ENCODE data around the gene SAP30L.

SAP30L gene, protein sequence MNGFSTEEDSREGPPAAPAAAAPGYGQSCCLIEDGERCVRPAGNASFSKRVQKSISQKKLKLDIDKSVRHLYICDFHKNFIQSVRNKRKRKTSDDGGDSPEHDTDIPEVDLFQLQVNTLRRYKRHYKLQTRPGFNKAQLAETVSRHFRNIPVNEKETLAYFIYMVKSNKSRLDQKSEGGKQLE

GRCh38 chr5:154445422-154446194 is at the start of gene SAP30L:
SAP30L (plus strand) TSS chr5:154445997; CDS start chr5:154446605, 608 bp downstream.
- H3K9me3 Mint-ChIP-seq, result no peaks in the 10 kb centered on the region
- peaks cover 16% of the 10 kb centered on the region for H3K36me3 Mint-ChIP-seq
- H3K4me3 Mint-ChIP-seq, result peak within 1 kb of the TSS; percentile 100
- H3K4me1 Mint-ChIP-seq, result peaks cover 61% of the 10 kb centered on the region
- H3K27me3 Mint-ChIP-seq, result no peaks in the 10 kb centered on the region
- peak within 1 kb of the TSS; percentile 98 for H3K27ac Mint-ChIP-seq

- Mint-ChIP-seq H3K27me3 (no peaks in the 10 kb centered on the region), H3K27ac (no peak overlapping the region), H3K9me3 (no peaks in the 10 kb centered on the region), H3K4me3 (no peak overlapping the region), H3K36me3 (peaks cover 11% of the 10 kb centered on the region), H3K4me1 (no peaks in the 10 kb centered on the region)
Measured at GRCh38 chr5:154396128-154396527, 49.7 kb upstream of the SAP30L start.

GRCh38 chr5:154397652-154398406 is 48.0 kb upstream of the SAP30L start:
- peaks cover 4% of the 10 kb centered on the region for H3K36me3 Mint-ChIP-seq
- H3K4me3 Mint-ChIP-seq, result no peak overlapping the region
- no peak overlapping the region for H3K27ac Mint-ChIP-seq
- no peaks in the 10 kb centered on the region for H3K9me3 Mint-ChIP-seq
- H3K4me1 Mint-ChIP-seq, result no peaks in the 10 kb centered on the region
- no peaks in the 10 kb centered on the region for H3K27me3 Mint-ChIP-seq

DNA sequence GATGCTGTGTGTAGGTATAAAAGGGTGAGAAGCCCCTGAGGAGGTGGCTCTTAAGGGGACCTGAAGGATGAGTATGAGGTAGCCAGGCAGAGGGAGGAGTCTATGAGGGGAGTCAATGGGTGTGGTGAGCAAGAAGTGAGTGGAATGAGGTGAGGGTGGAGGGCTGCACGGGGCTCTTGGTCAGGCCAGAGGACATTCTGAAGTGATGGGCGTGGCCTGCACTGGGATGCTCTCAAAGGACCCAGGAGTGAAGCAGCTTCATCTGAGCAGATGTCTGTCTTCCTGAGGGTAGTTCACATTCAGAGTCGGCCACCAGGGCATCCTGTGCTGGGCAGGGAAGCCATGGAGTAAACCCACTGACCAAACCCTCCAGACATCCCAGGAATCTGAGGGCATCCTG is 45.1 kb upstream of the SAP30L start:
- peaks cover 13% of the 10 kb centered on the region for H3K4me1 Mint-ChIP-seq
- H3K9me3 Mint-ChIP-seq, result no peaks in the 10 kb centered on the region
- no peaks in the 10 kb centered on the region for H3K27me3 Mint-ChIP-seq
- H3K36me3 Mint-ChIP-seq, result peaks cover 2% of the 10 kb centered on the region
- H3K27ac Mint-ChIP-seq, result no peak overlapping the region
- H3K4me3 Mint-ChIP-seq, result no peak overlapping the region

GRCh38 chr5:154401355-154401754 is 44.4 kb upstream of the SAP30L start:
- Mint-ChIP-seq H3K27me3 (no peaks in the 10 kb centered on the region), H3K4me3 (no peak overlapping the region), H3K9me3 (no peaks in the 10 kb centered on the region), H3K36me3 (no peaks in the 10 kb centered on the region), H3K4me1 (peaks cover 13% of the 10 kb centered on the region), H3K27ac (peak overlapping the region; percentile 26)

- Mint-ChIP-seq H3K27me3 (no peaks in the 10 kb centered on the region), H3K9me3 (no peaks in the 10 kb centered on the region), H3K27ac (no peak overlapping the region), H3K4me1 (peaks cover 13% of the 10 kb centered on the region), H3K36me3 (no peaks in the 10 kb centered on the region), H3K4me3 (no peak overlapping the region)
Measured at GRCh38 chr5:154401931-154402330, 43.9 kb upstream of the SAP30L start.

GRCh38 chr5:154402611-154403010 is 43.2 kb upstream of the SAP30L start:
- H3K9me3 Mint-ChIP-seq, result no peaks in the 10 kb centered on the region
- no peaks in the 10 kb centered on the region for H3K27me3 Mint-ChIP-seq
- peaks cover 13% of the 10 kb centered on the region for H3K4me1 Mint-ChIP-seq
- H3K36me3 Mint-ChIP-seq, result no peaks in the 10 kb centered on the region
- no peak overlapping the region for H3K4me3 Mint-ChIP-seq
- H3K27ac Mint-ChIP-seq, result no peak overlapping the region

- Mint-ChIP-seq H3K9me3 (no peaks in the 10 kb centered on the region), H3K27ac (no peak overlapping the region), H3K4me1 (peaks cover 13% of the 10 kb centered on the region), H3K36me3 (no peaks in the 10 kb centered on the region), H3K4me3 (no peak overlapping the region), H3K27me3 (no peaks in the 10 kb centered on the region)
Measured at GRCh38 chr5:154403234-154403633, 42.6 kb upstream of the SAP30L start.

DNA sequence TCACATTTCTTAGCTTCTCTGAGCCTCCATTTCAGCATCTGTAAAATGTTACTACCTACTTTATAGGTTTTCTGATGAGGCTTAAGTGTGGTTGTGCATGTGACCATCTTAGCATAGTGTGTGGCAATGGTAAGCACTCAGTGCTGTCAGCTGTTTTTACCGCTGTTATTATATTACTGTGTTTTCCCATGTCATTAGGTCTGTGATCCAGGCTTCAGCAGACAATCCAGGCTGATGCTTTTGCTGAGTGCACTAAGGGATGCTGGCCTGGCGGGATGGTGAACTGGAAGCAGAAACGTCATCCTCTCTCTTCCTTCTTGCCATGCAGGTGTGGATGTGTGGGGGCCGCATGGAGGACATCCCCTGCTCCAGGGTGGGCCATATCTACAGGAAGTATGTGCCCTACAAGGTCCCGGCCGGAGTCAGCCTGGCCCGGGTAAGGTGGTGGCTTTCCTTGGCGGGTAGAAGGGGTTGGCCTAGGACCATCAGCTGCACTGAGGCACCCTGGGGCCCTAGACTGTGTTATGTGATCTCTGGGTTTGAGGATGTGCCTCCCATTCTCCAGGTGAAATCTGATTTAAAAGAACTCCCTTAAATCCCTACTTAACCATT is 41.9 kb upstream of the SAP30L start:
- Mint-ChIP-seq H3K27me3 (no peaks in the 10 kb centered on the region), H3K9me3 (no peaks in the 10 kb centered on the region), H3K27ac (peak overlapping the region; percentile 46), H3K4me1 (peaks cover 13% of the 10 kb centered on the region), H3K4me3 (no peak overlapping the region), H3K36me3 (no peaks in the 10 kb centered on the region)

GRCh38 chr5:154405078-154405792 is 40.6 kb upstream of the SAP30L start:
- Mint-ChIP-seq H3K4me3 (peak overlapping the region; percentile 67), H3K36me3 (no peaks in the 10 kb centered on the region), H3K27ac (no peak overlapping the region), H3K27me3 (no peaks in the 10 kb centered on the region), H3K9me3 (no peaks in the 10 kb centered on the region), H3K4me1 (peaks cover 13% of the 10 kb centered on the region)

DNA sequence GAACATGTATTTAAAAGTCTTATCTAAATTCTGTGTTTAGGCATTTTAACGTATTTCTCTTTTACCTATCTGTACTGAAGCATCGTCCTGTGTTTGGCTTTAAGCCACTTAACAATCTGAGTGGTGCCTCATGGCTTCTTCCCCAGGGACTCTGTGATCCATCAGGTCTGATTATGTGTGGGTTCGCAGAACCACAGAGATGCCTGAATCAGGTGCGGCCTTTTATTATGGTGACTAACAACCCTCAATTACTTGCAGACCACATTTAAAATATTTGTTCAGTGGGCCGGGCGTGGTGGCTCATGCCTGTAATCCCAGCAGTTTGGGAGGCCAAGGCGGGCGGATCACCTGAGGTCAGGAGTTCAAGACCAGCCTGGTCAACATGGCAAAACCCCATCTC is 39.6 kb upstream of the SAP30L start:
- Mint-ChIP-seq H3K4me3 (no peak overlapping the region), H3K4me1 (peaks cover 13% of the 10 kb centered on the region), H3K9me3 (no peaks in the 10 kb centered on the region), H3K27ac (no peak overlapping the region), H3K36me3 (peaks cover 2% of the 10 kb centered on the region), H3K27me3 (no peaks in the 10 kb centered on the region)

- Mint-ChIP-seq H3K4me3 (no peak overlapping the region), H3K4me1 (peaks cover 13% of the 10 kb centered on the region), H3K9me3 (no peaks in the 10 kb centered on the region), H3K27me3 (no peaks in the 10 kb centered on the region), H3K36me3 (peaks cover 2% of the 10 kb centered on the region), H3K27ac (peak overlapping the region; percentile 46)
Measured at GRCh38 chr5:154406826-154407225, 39.0 kb upstream of the SAP30L start.

GRCh38 chr5:154408811-154409210 is 37.0 kb upstream of the SAP30L start:
- Mint-ChIP-seq H3K27me3 (no peaks in the 10 kb centered on the region), H3K4me1 (peaks cover 13% of the 10 kb centered on the region), H3K36me3 (peaks cover 2% of the 10 kb centered on the region), H3K9me3 (no peaks in the 10 kb centered on the region), H3K27ac (no peak overlapping the region), H3K4me3 (no peak overlapping the region)

GRCh38 chr5:154409230-154409840 is 36.5 kb upstream of the SAP30L start:
- peaks cover 12% of the 10 kb centered on the region for H3K4me1 Mint-ChIP-seq
- H3K9me3 Mint-ChIP-seq, result no peaks in the 10 kb centered on the region
- H3K36me3 Mint-ChIP-seq, result peaks cover 4% of the 10 kb centered on the region
- no peak overlapping the region for H3K27ac Mint-ChIP-seq
- H3K4me3 Mint-ChIP-seq, result no peak overlapping the region
- no peaks in the 10 kb centered on the region for H3K27me3 Mint-ChIP-seq

GRCh38 chr5:154410008-154410407 is 35.8 kb upstream of the SAP30L start:
- H3K9me3 Mint-ChIP-seq, result no peaks in the 10 kb centered on the region
- H3K36me3 Mint-ChIP-seq, result peaks cover 7% of the 10 kb centered on the region
- H3K4me3 Mint-ChIP-seq, result no peak overlapping the region
- no peaks in the 10 kb centered on the region for H3K27me3 Mint-ChIP-seq
- peaks cover 6% of the 10 kb centered on the region for H3K4me1 Mint-ChIP-seq
- H3K27ac Mint-ChIP-seq, result no peak overlapping the region

Measured in activated naive CD4-positive, alpha-beta T cell treated with anti-CD3 and anti-CD28 coated beads, Interleukin-2, amount 50 U/mL, for 24 hours (primary cell).